H1 (cell line): ENCODE results near the gene CCDC174. TPM values are rescaled to one million over a fixed set of nuclear protein-coding genes. Genes with fewer than 3 reads are reported as not detected.

ENCODE experiments used
- BCL11A ChIP-seq, 2 experiments: IDR thresholded peaks; one replicate each; pipeline ENCODE4 v1.6.1; 2011; ENCODE audit warnings: low read depth in 2 of 2, low read length in 2 of 2, mild to moderate bottlenecking in 2 of 2
- CBX8 ChIP-seq: fragments of 300-800, 300-1000 bp; sonication (generic); IDR thresholded peaks from 2 replicates; pipeline ENCODE4 v1.7.1; 2016; ENCODE audit warnings: low read depth, low read length, borderline replicate concordance
- CHD1 ChIP-seq: IDR thresholded peaks from 2 replicates; pipeline ENCODE4 v1.6.1; 2012; ENCODE audit warnings: low read depth, low read length, improper control_type of control experiment
- CHD2 ChIP-seq: IDR thresholded peaks from 2 replicates; pipeline ENCODE4 v1.6.1; 2012; ENCODE audit warnings: low read length, improper control_type of control experiment
- RAD21 ChIP-seq, 2 experiments: IDR thresholded peaks in 1 of 2; conservative IDR thresholded peaks in 1 of 2; 2 replicates each; pipeline ENCODE4 v1.6.1; 2011; ENCODE audit warnings: low read depth in 2 of 2, low read length in 2 of 2, improper control_type of control experiment in 1 of 2, inconsistent platforms in 1 of 2, mild to moderate bottlenecking in 1 of 2, moderate library complexity in 1 of 2
- RBBP5 ChIP-seq: IDR thresholded peaks from 2 replicates; pipeline ENCODE4 v1.7.1; 2012; ENCODE audit warnings: low read depth, mild to moderate bottlenecking, inconsistent platforms, low read length, moderate library complexity, borderline replicate concordance
- RNF2 ChIP-seq: fragments of 200-900, 300-1000 bp; sonication (generic); IDR thresholded peaks from 2 replicates; pipeline ENCODE4 v1.7.1; 2016; ENCODE audit warnings: borderline replicate concordance, low read depth, mild to moderate bottlenecking, antibody characterized with exemption, low read length; ENCODE audit not compliant: poor library complexity, severe bottlenecking; ENCODE audit errors: missing control alignments
- SIN3A ChIP-seq, 2 experiments: IDR thresholded peaks in 1 of 2; conservative IDR thresholded peaks in 1 of 2; 2 replicates each; pipeline ENCODE4 v1.6.1; 2011 to 2012; ENCODE audit warnings: low read length in 2 of 2, improper control_type of control experiment in 1 of 2, low read depth in 1 of 2, mild to moderate bottlenecking in 1 of 2
- SIRT6 ChIP-seq: IDR thresholded peaks from one replicate; pipeline ENCODE4 v1.7.1; 2012; ENCODE audit warnings: low read length, inconsistent platforms
- ZNF274 ChIP-seq: IDR thresholded peaks from 2 replicates; pipeline ENCODE4 v1.7.0; 2012; ENCODE audit warnings: low read length, borderline replicate concordance; ENCODE audit errors: extremely low read depth
- polyA plus RNA-seq, 7 experiments: library from polyadenylated mRNA; depleted of rRNA in 3 of 7; stranded (reverse) in 5 of 7; unstranded in 2 of 7; fragments of >200 nt in 5 of 7; fragments of 200-250 nt in 2 of 7; gene quantifications; 1 replicate in 5 of 7; 2 replicates in 1 of 7; 4 replicates in 1 of 7; pipeline versions ENCODE4 v1.2.1 to v1.2.3, GENCODE V29; 2011 to 2013; ENCODE audit warnings: missing spikeins in 2 of 7, mixed read lengths in 2 of 7
- total RNA-seq: library from RNA; stranded (reverse); fragmentation: NEBNext Ultra II Directional; extraction: Animal tissue kit (Norgen Biotek cat#: 25700); gene quantifications from 2 replicates; pipeline ENCODE4 v1.2.1, GENCODE V29; 2021
- TF ChIP-seq, protein P1 (sequence below): fragments of 300-600 bp; sonication (generic); IDR thresholded peaks from 2 replicates; pipeline ENCODE4 v1.7.1; 2012; ENCODE audit warnings: low read length, moderate library complexity, mild to moderate bottlenecking, inconsistent platforms; ENCODE audit not compliant: insufficient replicate concordance

Gene CCDC174
- total and polyA plus RNA-seq, 2 of the 8 experiments (the other 6 are each of a cell fraction or from before 2014, with no cell fraction given): 3.5 to 11.9 TPM

DNA sequence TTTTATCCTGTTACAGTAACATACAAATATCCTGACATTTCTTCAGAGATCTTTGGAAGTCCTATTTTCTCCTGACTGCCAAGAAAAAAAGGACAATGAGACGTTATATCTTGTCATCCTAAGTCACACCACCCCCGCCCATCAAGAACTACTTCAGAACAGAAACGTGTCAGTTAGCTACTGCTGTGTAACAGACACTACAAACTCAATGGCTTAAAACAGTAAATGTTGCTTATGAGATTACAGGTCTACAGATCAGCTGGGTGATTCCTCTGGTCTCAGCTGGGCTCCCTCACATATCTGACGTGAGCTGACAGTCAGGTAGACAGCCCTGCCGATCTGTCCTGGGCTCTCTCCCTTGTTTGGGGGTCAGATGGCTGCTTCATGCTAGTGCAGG, 20.5 kb upstream of the CCDC174 start (continued):
- TF ChIP-seq, protein P1, sequence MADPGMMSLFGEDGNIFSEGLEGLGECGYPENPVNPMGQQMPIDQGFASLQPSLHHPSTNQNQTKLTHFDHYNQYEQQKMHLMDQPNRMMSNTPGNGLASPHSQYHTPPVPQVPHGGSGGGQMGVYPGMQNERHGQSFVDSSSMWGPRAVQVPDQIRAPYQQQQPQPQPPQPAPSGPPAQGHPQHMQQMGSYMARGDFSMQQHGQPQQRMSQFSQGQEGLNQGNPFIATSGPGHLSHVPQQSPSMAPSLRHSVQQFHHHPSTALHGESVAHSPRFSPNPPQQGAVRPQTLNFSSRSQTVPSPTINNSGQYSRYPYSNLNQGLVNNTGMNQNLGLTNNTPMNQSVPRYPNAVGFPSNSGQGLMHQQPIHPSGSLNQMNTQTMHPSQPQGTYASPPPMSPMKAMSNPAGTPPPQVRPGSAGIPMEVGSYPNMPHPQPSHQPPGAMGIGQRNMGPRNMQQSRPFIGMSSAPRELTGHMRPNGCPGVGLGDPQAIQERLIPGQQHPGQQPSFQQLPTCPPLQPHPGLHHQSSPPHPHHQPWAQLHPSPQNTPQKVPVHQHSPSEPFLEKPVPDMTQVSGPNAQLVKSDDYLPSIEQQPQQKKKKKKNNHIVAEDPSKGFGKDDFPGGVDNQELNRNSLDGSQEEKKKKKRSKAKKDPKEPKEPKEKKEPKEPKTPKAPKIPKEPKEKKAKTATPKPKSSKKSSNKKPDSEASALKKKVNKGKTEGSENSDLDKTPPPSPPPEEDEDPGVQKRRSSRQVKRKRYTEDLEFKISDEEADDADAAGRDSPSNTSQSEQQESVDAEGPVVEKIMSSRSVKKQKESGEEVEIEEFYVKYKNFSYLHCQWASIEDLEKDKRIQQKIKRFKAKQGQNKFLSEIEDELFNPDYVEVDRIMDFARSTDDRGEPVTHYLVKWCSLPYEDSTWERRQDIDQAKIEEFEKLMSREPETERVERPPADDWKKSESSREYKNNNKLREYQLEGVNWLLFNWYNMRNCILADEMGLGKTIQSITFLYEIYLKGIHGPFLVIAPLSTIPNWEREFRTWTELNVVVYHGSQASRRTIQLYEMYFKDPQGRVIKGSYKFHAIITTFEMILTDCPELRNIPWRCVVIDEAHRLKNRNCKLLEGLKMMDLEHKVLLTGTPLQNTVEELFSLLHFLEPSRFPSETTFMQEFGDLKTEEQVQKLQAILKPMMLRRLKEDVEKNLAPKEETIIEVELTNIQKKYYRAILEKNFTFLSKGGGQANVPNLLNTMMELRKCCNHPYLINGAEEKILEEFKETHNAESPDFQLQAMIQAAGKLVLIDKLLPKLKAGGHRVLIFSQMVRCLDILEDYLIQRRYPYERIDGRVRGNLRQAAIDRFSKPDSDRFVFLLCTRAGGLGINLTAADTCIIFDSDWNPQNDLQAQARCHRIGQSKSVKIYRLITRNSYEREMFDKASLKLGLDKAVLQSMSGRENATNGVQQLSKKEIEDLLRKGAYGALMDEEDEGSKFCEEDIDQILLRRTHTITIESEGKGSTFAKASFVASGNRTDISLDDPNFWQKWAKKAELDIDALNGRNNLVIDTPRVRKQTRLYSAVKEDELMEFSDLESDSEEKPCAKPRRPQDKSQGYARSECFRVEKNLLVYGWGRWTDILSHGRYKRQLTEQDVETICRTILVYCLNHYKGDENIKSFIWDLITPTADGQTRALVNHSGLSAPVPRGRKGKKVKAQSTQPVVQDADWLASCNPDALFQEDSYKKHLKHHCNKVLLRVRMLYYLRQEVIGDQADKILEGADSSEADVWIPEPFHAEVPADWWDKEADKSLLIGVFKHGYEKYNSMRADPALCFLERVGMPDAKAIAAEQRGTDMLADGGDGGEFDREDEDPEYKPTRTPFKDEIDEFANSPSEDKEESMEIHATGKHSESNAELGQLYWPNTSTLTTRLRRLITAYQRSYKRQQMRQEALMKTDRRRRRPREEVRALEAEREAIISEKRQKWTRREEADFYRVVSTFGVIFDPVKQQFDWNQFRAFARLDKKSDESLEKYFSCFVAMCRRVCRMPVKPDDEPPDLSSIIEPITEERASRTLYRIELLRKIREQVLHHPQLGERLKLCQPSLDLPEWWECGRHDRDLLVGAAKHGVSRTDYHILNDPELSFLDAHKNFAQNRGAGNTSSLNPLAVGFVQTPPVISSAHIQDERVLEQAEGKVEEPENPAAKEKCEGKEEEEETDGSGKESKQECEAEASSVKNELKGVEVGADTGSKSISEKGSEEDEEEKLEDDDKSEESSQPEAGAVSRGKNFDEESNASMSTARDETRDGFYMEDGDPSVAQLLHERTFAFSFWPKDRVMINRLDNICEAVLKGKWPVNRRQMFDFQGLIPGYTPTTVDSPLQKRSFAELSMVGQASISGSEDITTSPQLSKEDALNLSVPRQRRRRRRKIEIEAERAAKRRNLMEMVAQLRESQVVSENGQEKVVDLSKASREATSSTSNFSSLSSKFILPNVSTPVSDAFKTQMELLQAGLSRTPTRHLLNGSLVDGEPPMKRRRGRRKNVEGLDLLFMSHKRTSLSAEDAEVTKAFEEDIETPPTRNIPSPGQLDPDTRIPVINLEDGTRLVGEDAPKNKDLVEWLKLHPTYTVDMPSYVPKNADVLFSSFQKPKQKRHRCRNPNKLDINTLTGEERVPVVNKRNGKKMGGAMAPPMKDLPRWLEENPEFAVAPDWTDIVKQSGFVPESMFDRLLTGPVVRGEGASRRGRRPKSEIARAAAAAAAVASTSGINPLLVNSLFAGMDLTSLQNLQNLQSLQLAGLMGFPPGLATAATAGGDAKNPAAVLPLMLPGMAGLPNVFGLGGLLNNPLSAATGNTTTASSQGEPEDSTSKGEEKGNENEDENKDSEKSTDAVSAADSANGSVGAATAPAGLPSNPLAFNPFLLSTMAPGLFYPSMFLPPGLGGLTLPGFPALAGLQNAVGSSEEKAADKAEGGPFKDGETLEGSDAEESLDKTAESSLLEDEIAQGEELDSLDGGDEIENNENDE: no peak
- TF ChIP-seq SIN3A (conservative IDR thresholded peaks at IDR 0.05 in 1 of 2, IDR thresholded peaks at IDR 0.05 in 1 of 2; ENCODE audit: low read depth in 1 of 2, low read length in 2 of 2): no peak
- no peak for TF ChIP-seq RNF2
- TF ChIP-seq BCL11A (IDR thresholded peaks at IDR 0.05; ENCODE audit: low read depth in 2 of 2, low read length in 2 of 2): no peak
- no peak for TF ChIP-seq RBBP5
- TF ChIP-seq CHD2: no peak
- no peak for TF ChIP-seq ZNF274
- no peak for TF ChIP-seq CHD1
- no peak for TF ChIP-seq RAD21 (IDR thresholded peaks at IDR 0.05 in 1 of 2, conservative IDR thresholded peaks at IDR 0.05 in 1 of 2; ENCODE audit: low read depth in 2 of 2, low read length in 2 of 2)
- TF ChIP-seq SIRT6: no peak
- TF ChIP-seq CBX8: no peak
